H1 (cell line): ENCODE results near the gene JMJD1C. TPM values are rescaled to one million over a fixed set of nuclear protein-coding genes. Genes with fewer than 3 reads are reported as not detected.

Experiments used
- CTCF ChIA-PET: fragments of 300-600 bp; sonication (Branson Sonifier 250); formaldehyde crosslinking; loops from one replicate; lab custom pipeline; 2021; ENCODE audit not compliant: partially characterized antibody; lab: Charles Lee
- POLR2A ChIA-PET: fragments of 300-600 bp; sonication (Branson Sonifier 250); formaldehyde crosslinking; loops from one replicate; lab custom pipeline; 2021; ENCODE audit warnings: inconsistent platforms; ENCODE audit not compliant: partially characterized antibody; lab: Charles Lee
- DNase-seq, 2 experiments: peaks; one replicate each; pipeline versions ENCODE4 v3.0.0 to v3.0.0-alpha.2; 2010 to 2022; ENCODE audit warnings: low spot score in 2 of 2, low read depth in 1 of 2, mixed read lengths in 1 of 2
- FAIRE-seq: peaks from 2 replicates; lab custom pipeline; 2011; peaks lifted over from hg19 to GRCh38; lab: Jason Lieb, UNC
- H2AFZ ChIP-seq: 2 replicates; pipeline ENCODE4 v1.8.1; 2012; ENCODE audit warnings: low read length, inconsistent platforms
- H2AK5ac ChIP-seq: 2 replicates; pipeline ENCODE4 v1.6.1; 2013; ENCODE audit warnings: low read depth, low read length
- H2BK120ac ChIP-seq: replicated peaks from 2 replicates; pipeline ENCODE3; 2013; ENCODE audit warnings: low read depth, low read length, inconsistent platforms
- H2BK12ac ChIP-seq: 2 replicates; pipeline ENCODE4 v1.6.1; 2013; ENCODE audit warnings: low read depth, low read length
- H2BK15ac ChIP-seq: 2 replicates; pipeline ENCODE4 v1.6.1; 2013; ENCODE audit warnings: low read length
- H2BK20ac ChIP-seq: 2 replicates; pipeline ENCODE4 v1.6.1; 2013; ENCODE audit warnings: low read length
- H2BK5ac ChIP-seq: 2 replicates; pipeline ENCODE4 v1.6.1; 2013; ENCODE audit warnings: low read depth, low read length
- H3K14ac ChIP-seq: 2 replicates; pipeline ENCODE4 v1.6.1; 2013; ENCODE audit warnings: inconsistent platforms; ENCODE audit not compliant: insufficient read length
- H3K18ac ChIP-seq: 2 replicates; pipeline ENCODE4 v1.6.1; 2013; ENCODE audit warnings: low read length; ENCODE audit errors: extremely low read depth
- H3K23ac ChIP-seq: 2 replicates; pipeline ENCODE4 v1.6.1; 2013; ENCODE audit warnings: inconsistent platforms; ENCODE audit not compliant: insufficient read length
- H3K23me2 ChIP-seq: 2 replicates; pipeline ENCODE4 v1.6.1; 2013; ENCODE audit warnings: low read depth, low read length
- H3K27ac ChIP-seq: 2 replicates; pipeline ENCODE4 v1.6.1; 2011; ENCODE audit warnings: low read depth, low read length, inconsistent platforms
- H3K27me3 ChIP-seq, 4 experiments: replicated peaks in 1 of 4; 1 replicate in 1 of 4; 2 replicates in 3 of 4; pipeline versions ENCODE4 v1.6.1 to v1.8.1; 2011 to 2013; ENCODE audit warnings: low read length in 3 of 4, mild to moderate bottlenecking in 3 of 4, inconsistent platforms in 2 of 4, mixed read lengths in 2 of 4, moderate library complexity in 1 of 4; ENCODE audit not compliant: control insufficient read depth in 3 of 4, insufficient read depth in 3 of 4; ENCODE audit errors: extremely low read depth in 1 of 4
- H3K36me3 ChIP-seq, 4 experiments: 2 replicates each; pipeline versions ENCODE4 v1.6.1 to v1.8.1; 2011 to 2013; ENCODE audit warnings: mild to moderate bottlenecking in 4 of 4, low read length in 3 of 4, moderate library complexity in 2 of 4, control low read depth in 1 of 4, inconsistent platforms in 1 of 4; ENCODE audit not compliant: insufficient read depth in 4 of 4, control insufficient read depth in 2 of 4
- H3K4ac ChIP-seq: replicated peaks from 2 replicates; pipeline ENCODE3; 2013; ENCODE audit warnings: low read length, low read depth, mixed read lengths, inconsistent platforms; ENCODE audit not compliant: insufficient read length
- H3K4me1 ChIP-seq, 4 experiments: replicated peaks in 1 of 4; 1 replicate in 1 of 4; 2 replicates in 3 of 4; pipeline versions ENCODE4 v1.6.1 to v1.8.1; 2011 to 2013; ENCODE audit warnings: low read length in 3 of 4, inconsistent platforms in 2 of 4, mixed read lengths in 1 of 4; ENCODE audit not compliant: insufficient read depth in 4 of 4, control insufficient read depth in 3 of 4
- H3K4me2 ChIP-seq, 2 experiments: 2 replicates each; pipeline versions ENCODE4 v1.6.1 to v1.8.1; 2011 to 2013; ENCODE audit warnings: low read depth in 2 of 2, low read length in 2 of 2, control low read depth in 1 of 2, inconsistent platforms in 1 of 2, mild to moderate bottlenecking in 1 of 2; ENCODE audit not compliant: insufficient read depth in 1 of 2
- H3K4me3 ChIP-seq, 4 experiments: fragments of 200-600, 300-600 bp in 1 of 4; sonication (generic), shearing (Covaris generic), sonication (Bioruptor Twin) in 1 of 4; 2 replicates each; pipeline versions ENCODE4 v1.5.1 to v1.8.1; 2011 to 2016; ENCODE audit warnings: low read length in 4 of 4, low read depth in 3 of 4, control low read depth in 2 of 4, inconsistent platforms in 2 of 4, mild to moderate bottlenecking in 2 of 4, mixed read lengths in 1 of 4, moderate library complexity in 1 of 4; ENCODE audit not compliant: insufficient read depth in 2 of 4; ENCODE audit errors: extremely low read depth in 1 of 4
- H3K56ac ChIP-seq: replicated peaks from 2 replicates; pipeline ENCODE3; 2013; ENCODE audit warnings: low read depth, mild to moderate bottlenecking, mixed read lengths, low read length, inconsistent platforms; ENCODE audit not compliant: insufficient read length
- H3K79me1 ChIP-seq: 2 replicates; pipeline ENCODE4 v1.6.1; 2013; ENCODE audit warnings: low read depth, low read length, control low read depth
- H3K79me2 ChIP-seq, 2 experiments: 2 replicates each; pipeline versions ENCODE4 v1.6.1 to v1.8.1; 2012 to 2013; ENCODE audit warnings: low read length in 2 of 2, mild to moderate bottlenecking in 2 of 2, inconsistent platforms in 1 of 2; ENCODE audit not compliant: insufficient read depth in 2 of 2, control insufficient read depth in 1 of 2
- H3K9ac ChIP-seq, 4 experiments: replicated peaks in 1 of 4; 1 replicate in 1 of 4; 2 replicates in 3 of 4; pipeline versions ENCODE4 v1.6.1 to v1.8.1; 2011 to 2013; ENCODE audit warnings: low read depth in 3 of 4, low read length in 3 of 4, control low read depth in 2 of 4, mild to moderate bottlenecking in 2 of 4, moderate library complexity in 2 of 4, inconsistent platforms in 1 of 4; ENCODE audit errors: extremely low read depth in 1 of 4
- H3K9me3 ChIP-seq, 2 experiments: 2 replicates each; pipeline versions ENCODE4 v1.6.1 to v1.8.1; 2012 to 2013; ENCODE audit warnings: mild to moderate bottlenecking in 2 of 2, moderate library complexity in 2 of 2, control low read depth in 1 of 2, inconsistent platforms in 1 of 2, low read depth in 1 of 2, low read length in 1 of 2, mixed read lengths in 1 of 2; ENCODE audit not compliant: insufficient read depth in 2 of 2
- H4K20me1 ChIP-seq, 2 experiments: replicated peaks in 1 of 2; 2 replicates each; pipeline versions ENCODE3 to v1.8.1; 2011 to 2013; ENCODE audit warnings: inconsistent platforms in 2 of 2, low read length in 2 of 2, mild to moderate bottlenecking in 1 of 2; ENCODE audit not compliant: insufficient read depth in 2 of 2, control insufficient read depth in 1 of 2
- H4K5ac ChIP-seq: 2 replicates; pipeline ENCODE4 v1.6.1; 2013; ENCODE audit warnings: low read length, low read depth, mixed read lengths, inconsistent platforms; ENCODE audit not compliant: insufficient read length
- H4K8ac ChIP-seq: 2 replicates; pipeline ENCODE4 v1.8.0; 2013; ENCODE audit warnings: mild to moderate bottlenecking, moderate library complexity, low read length, inconsistent platforms; ENCODE audit not compliant: insufficient read depth; ENCODE audit errors: extremely low read depth
- H4K91ac ChIP-seq: replicated peaks from 2 replicates; pipeline ENCODE3; 2013; ENCODE audit warnings: low read length, mixed read lengths, inconsistent platforms; ENCODE audit not compliant: insufficient read length
- SP1 ChIP-seq: IDR thresholded peaks from 2 replicates; pipeline ENCODE4 v1.6.1; 2011; ENCODE audit warnings: low read depth, low read length
- WGBS, 2 experiments: shearing (Covaris generic) in 1 of 2; methylation state at CpG; one replicate each; pipeline versions ENCODE4 v1.1.6 to v1.1.7; 2013 to 2015; ENCODE audit warnings: low lambda C conversion rate in 2 of 2, mixed read lengths in 2 of 2, inconsistent platforms in 1 of 2, low coverage in 1 of 2, missing lambda C conversion rate in 1 of 2; ENCODE audit not compliant: insufficient replicate concordance in 2 of 2, insufficient coverage in 1 of 2, insufficient read length in 1 of 2; ENCODE audit errors: extremely low coverage in 1 of 2, missing lambda C conversion rate in 1 of 2; 5-methylcytosine and 5-hydroxymethylcytosine counted together
- polyA plus RNA-seq, 7 experiments: library from polyadenylated mRNA; depleted of rRNA in 3 of 7; stranded (reverse) in 5 of 7; unstranded in 2 of 7; fragments of >200 nt in 5 of 7; fragments of 200-250 nt in 2 of 7; gene quantifications; 1 replicate in 5 of 7; 2 replicates in 1 of 7; 4 replicates in 1 of 7; pipeline versions ENCODE4 v1.2.1 to v1.2.3, GENCODE V29; 2011 to 2013; ENCODE audit warnings: missing spikeins in 2 of 7, mixed read lengths in 2 of 7
- total RNA-seq: library from RNA; stranded (reverse); fragmentation: NEBNext Ultra II Directional; extraction: Animal tissue kit (Norgen Biotek cat#: 25700); gene quantifications from 2 replicates; pipeline ENCODE4 v1.2.1, GENCODE V29; 2021
- TF ChIP-seq, protein P1 (sequence below), 3 experiments: IDR thresholded peaks; 1 replicate in 2 of 3; 2 replicates in 1 of 3; pipeline versions ENCODE4 v1.5.1 to v1.6.1; 2011; ENCODE audit warnings: low read length in 3 of 3, mild to moderate bottlenecking in 3 of 3, inconsistent platforms in 2 of 3, low read depth in 1 of 3, moderate library complexity in 1 of 3; ENCODE audit not compliant: insufficient read depth in 1 of 3; ENCODE audit errors: control extremely low read depth in 1 of 3
- TF ChIP-seq, protein P2 (sequence below): IDR thresholded peaks from 2 replicates; pipeline ENCODE4 v1.6.1; 2011; ENCODE audit warnings: low read length, improper control_type of control experiment

The JMJD1C gene
- total and polyA plus RNA-seq, 2 of the 8 experiments (the other 6 are each of a cell fraction or from before 2014, with no cell fraction given) = 54.5 to 210 TPM

GRCh38 chr10:63390521-63390920, 75.3 kb downstream of the JMJD1C start:
- Histone ChIP-seq H3K27me3 (no peaks in the 10 kb centered on the region), H2BK20ac (no peak overlapping the region), H3K4me2 (no peak overlapping the region), H3K27ac (no peak overlapping the region), H2AK5ac (no peak overlapping the region), H4K5ac (no peak overlapping the region), H3K4me3 (no peak overlapping the region), H3K14ac (no peak overlapping the region), H2AFZ (no peak overlapping the region), H3K23me2 (no peaks in the 10 kb centered on the region), H3K9ac (no peak overlapping the region), H2BK120ac (no peak overlapping the region), H3K79me1 (peaks cover 11% of the 10 kb centered on the region), H3K36me3 (no peaks in the 10 kb centered on the region), H2BK15ac (no peak overlapping the region), H2BK12ac (no peak overlapping the region), H3K4ac (no peak overlapping the region), H4K20me1 (peaks cover 0 to 5% of the 10 kb centered on the region in 2 experiments), H3K18ac (no peak overlapping the region), H3K56ac (no peak overlapping the region), H3K23ac (no peak overlapping the region), H3K79me2 (peaks cover 0 to 85% of the 10 kb centered on the region in 2 experiments; a peak in 3 of 4 replicates), H2BK5ac (no peak overlapping the region), H3K9me3 (no peaks in the 10 kb centered on the region), H4K8ac (no peak overlapping the region), H3K4me1 (no peaks in the 10 kb centered on the region; a peak in 2 of 7 replicates), H4K91ac (no peak overlapping the region)
- DNase-seq (no peak), FAIRE-seq (no peak)
- ChIA-PET POLR2A (interaction anchor here (0.8 kb wide), 1 partner anchor 9 kb away, joined by 3 read pairs; no protein-coding TSS in a partner anchor), CTCF (no interaction called here)
- WGBS, 2 experiments = 94% methylated on average over 1 of the region's 1 CpG; no CpG with 5 or more reads in 1 of the 2 experiments
- TF ChIP-seq SP1 = no peak
- TF ChIP-seq, protein P1, sequence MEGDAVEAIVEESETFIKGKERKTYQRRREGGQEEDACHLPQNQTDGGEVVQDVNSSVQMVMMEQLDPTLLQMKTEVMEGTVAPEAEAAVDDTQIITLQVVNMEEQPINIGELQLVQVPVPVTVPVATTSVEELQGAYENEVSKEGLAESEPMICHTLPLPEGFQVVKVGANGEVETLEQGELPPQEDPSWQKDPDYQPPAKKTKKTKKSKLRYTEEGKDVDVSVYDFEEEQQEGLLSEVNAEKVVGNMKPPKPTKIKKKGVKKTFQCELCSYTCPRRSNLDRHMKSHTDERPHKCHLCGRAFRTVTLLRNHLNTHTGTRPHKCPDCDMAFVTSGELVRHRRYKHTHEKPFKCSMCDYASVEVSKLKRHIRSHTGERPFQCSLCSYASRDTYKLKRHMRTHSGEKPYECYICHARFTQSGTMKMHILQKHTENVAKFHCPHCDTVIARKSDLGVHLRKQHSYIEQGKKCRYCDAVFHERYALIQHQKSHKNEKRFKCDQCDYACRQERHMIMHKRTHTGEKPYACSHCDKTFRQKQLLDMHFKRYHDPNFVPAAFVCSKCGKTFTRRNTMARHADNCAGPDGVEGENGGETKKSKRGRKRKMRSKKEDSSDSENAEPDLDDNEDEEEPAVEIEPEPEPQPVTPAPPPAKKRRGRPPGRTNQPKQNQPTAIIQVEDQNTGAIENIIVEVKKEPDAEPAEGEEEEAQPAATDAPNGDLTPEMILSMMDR (IDR thresholded peaks at IDR 0.05; ENCODE audit: control extremely low read depth in 1 of 3, insufficient read depth in 1 of 3, low read depth in 1 of 3, low read length in 3 of 3) = no peak
- TF ChIP-seq, protein P2, sequence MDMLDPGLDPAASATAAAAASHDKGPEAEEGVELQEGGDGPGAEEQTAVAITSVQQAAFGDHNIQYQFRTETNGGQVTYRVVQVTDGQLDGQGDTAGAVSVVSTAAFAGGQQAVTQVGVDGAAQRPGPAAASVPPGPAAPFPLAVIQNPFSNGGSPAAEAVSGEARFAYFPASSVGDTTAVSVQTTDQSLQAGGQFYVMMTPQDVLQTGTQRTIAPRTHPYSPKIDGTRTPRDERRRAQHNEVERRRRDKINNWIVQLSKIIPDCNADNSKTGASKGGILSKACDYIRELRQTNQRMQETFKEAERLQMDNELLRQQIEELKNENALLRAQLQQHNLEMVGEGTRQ = no peak
